DMS153 treated with DMSO at 0.1 percent for 48 hours (cell line): ENCODE measurements around the gene MED14.

Source experiments
- DNase-seq: peaks from one replicate; lab custom pipeline; 2025; ENCODE audit not compliant: unreplicated experiment; lab: John Stamatoyannopoulos, UW

MED14 gene

DNA sequence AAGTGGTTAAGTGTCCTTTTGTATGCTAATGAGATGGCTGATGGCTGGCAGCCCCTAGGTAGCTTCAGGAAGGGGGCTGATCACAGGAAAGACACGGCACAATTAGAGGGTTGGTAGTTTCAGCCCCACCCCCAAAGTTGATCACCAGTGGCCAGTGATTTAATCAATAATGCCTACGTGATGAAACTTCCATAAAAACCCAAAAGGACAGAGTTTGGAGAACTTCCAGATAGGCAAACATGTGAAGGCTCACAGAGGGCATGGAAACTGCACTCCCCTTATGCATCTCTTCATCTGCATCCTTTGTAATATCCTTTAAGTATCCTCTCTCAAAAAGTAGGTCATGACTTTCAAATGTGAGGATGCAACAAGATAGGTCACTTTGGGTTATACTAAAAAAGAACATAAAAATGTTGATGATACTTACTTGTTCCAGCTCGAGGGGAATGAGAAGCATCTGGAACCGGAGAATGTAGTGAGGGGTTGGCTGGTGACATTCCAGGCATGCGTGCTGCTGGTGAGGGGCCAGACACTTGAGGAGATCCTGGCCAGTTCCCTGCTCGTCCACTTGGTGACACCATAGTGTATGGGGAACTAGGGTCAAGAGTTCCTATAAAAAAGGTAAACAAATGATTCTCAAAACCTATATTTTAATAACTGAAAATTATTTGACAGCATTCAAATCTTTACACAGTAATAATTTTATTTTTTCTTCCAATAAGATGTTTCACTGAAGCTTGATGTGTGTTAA lies 71.3 kb downstream of the MED14 start:
- no peak for DNase-seq

DNA sequence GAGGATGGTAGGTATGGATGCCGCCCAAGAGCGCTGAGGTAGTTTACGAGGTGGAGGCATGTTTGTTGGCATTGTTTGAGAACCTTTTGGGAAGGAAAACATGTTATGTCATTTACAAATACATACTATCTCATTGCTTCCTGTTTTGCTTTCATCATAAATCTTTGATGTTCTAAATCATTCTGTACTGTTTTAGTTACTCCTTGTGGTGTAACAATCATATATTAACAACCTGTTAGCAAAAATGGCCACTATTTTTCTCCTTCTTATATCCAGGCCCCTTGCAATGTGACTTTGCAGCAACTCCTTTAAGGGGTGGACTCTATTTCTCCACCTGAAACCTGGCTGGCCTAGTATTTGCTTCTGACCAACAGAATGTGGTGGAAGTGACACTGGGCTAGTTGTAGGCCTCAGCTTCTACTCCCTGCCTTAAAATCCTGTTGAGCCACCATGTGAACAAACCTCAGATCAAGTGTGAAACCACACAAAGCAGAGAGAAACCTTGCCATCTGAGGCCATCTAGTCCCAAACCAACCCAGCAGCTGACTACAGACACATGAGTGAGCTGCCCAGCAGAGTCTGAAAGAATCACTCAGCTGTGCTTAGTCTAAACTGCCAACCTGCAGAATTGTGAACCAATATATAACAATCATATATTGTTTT lies 72.1 kb downstream of the MED14 start:
- DNase-seq = no peak

DNA sequence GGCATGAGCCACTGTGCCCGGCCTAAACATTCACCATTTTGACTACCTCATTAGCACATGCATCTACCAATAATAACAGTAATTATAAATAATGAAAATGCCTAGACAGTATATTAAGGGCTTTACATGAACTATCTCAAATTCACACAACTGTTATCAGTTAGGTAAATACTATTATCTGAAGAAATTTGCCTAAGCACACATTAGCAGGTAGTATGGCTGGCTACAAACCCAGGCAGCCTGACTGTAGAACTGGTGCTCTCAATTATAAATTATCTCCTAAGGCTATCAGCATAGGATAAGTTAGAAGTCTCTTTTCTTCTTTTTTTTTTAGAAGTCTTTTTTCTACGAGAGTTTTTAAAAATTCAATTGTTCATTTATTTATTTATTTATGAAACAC lies 73.9 kb downstream of the MED14 start:
- no peak for DNase-seq

DNA sequence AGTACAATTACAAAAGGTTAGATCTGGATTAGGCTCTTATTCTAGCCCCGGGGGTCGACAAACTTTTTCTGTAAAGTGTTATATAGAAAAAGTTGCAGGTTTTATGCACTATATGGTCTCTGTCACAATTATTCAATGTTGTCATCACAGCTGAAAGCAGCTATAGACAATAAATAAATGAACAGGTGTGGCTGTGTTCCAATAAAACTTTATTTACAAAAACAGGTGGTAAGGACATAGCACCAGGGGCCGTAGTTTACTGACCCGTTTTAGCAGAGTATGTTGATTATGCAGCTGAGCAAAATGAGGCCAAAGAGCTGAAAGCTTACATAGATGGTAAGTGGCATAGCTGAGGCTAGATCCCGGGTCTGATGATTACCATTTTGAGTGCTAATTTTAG lies 75.0 kb downstream of the MED14 start:
- DNase-seq = no peak

DNA sequence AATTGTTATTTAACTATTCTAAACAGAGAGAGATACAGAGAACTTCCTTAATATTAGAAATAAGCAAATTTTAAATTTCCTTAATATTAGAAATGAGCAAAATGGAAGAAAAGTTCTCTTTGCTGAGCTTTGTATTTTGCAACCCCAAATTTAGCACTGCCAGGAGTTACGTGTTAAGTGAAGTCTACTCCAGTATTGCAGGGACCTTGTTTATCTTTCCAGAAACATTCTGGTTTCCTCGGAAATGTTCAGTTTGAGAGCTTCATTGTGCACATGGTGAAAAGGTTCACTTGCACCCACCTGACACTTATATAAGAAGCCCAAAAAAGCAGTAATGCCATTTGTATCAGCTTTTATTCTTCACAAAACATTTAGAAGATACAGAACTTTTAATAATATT lies 81.8 kb downstream of the MED14 start:
- no peak for DNase-seq

DNA sequence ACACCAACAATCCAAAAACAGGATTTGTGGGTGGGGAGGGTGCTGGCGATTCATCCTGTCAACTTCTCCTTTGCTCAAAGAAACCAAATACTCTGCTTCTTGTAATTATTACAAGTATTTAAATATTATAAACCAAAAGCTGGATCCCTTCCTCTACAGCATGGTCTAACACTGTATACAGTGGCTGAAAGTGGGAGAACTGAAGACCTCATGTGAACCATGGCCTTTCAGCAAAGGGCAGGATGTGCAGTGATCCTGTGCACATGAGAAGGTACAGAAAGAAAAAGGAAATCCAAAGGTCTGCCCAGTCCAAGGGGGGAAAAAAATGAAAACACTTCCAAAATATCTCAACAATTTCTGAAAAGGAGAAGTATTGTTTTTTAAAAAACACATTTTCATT lies 82.7 kb downstream of the MED14 start:
- DNase-seq = no peak

DNA sequence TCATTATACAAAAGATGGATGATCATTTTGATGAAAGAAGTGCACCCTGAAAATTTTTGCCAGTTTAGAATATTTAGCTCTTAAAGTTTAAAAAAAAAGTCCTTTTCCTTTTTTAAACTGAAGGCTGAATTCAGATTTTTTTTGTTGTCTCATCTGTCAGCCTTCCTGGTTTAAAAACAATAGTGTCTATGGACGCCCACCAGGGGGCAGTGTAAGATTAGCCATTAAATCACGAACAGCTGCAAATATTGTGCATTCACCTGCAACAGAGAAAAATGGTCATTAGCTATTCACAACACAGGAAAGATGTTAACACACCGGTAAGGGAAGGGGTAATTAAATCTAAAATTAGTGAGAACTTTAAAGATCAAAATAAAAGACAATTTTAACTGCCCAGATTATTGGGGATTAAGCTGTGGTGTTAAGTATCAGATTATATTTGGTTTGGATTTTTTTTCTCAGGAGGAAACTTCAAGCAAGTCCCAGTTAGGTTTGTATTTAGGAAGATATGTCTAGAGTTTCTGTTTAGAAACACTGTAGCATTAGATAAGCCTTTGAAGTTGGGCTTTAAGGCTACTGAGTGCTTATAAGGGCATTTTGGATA lies 83.6 kb downstream of the MED14 start:
- DNase-seq = peak; percentile 36

DNA sequence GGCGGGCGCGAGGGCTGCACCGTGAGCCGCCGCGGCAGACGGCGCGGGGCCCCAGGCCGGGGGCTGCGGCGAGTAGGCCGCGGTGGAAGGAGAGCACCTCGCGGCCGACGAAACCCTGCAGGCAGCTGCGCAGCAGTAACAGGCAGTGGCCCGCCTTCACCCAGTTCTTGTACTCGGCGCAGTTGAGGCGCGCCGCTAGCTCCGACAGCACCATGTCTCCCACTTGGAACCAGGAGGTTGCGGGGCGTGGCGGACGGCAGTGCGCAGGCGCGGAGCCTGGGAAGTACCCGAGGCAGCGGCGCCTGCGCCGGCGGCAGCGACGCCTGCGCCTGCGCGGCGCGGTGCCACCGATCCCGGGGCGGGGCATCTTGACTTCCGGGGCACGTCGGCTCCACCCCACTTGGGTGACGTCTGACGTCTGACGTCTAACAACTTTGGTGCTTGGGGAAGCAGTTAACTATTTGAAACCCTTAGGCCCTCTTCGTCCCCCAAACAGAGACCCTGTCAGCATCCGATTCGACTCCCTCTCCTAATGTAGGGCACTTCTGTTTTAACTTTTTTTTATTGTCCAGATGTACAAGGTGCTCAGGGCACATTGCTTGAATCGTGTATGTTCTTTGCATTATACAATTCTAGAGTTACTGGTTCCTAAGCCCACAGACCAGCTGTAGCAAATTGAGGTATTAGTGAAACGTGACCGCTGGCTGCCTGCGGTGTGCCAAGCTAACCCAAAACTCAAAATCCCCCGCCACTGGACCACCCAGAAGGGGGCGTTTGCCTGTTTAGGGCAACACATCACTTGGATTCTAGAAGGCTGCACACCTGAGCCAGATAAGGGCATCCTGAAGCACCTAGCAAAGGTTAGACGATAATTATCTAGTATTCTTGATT lies 87.8 kb downstream of the MED14 start, which contains the start of gene CXorf38:
Gene CXorf38 (minus strand): TSS at position 255 of the 891 bp plus-strand sequence. CDS start 41 bp downstream, at position 214.
- peak; percentile 80 for DNase-seq

DNA sequence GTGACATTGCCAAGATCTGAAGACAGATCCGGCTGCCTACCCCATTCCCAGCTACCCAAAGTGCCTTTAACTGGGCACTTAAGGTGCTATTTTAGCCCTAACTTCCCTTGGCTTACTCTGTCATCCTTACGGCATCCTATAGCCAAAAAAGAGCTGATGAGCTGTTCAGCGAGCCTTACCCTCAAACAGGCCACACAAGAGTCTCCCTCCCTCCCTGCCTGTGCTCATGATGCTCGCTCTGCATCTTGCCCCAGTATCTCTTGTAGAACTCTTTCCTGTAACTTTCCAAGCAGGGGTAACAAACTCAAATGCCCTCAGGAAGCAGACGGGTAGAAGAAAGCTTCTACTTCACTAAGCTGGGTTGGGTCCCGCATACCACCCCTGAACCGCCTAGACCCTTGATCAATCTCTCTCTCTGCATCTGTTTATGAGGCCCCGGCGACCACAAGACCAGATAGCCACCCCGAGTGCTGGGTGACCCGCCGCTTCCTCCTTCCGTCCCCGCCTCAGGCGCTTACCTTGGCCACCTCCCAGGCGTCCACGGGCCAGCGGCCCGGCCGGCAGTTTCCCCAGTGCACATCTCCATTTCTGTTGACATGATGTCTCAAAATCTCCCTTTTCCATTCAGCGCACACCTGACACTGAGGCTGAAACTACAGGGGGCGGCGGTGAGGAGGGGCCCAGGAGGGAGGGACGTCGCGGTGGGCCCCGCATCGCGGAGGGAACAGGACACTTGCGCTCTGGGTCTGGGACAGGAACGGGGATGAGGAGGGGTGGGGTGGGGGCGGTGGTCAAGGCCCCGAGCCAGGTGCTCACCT lies 88.6 kb downstream of the MED14 start:
- DNase-seq = no peak

DNA sequence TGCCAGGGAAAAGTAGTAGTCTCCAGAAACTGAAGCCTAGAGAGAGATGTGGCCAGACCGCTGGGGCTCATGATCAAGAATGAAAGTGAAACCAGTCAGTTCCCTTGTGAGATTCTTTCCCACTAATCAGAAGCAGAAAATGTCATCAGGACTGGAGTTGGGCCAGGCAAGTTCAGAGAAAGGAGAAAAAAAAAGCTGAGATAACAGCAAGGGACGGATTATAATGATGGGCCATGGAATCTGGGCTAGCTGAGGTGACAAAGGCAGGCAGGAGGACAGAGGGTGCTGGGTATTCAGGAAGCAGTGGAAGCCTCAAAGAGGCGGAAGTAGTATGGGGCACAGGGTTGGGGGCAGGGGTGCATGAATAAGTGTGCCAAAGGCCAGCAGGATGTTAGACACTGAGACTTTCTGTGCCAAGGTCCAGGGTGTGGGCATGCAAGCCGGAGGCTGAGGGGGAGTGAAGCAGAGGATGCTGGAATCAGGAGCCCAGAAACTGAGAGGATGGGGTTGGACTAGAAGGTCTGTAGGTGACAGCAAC lies 90.5 kb downstream of the MED14 start:
- DNase-seq = peak; percentile 9

DNA sequence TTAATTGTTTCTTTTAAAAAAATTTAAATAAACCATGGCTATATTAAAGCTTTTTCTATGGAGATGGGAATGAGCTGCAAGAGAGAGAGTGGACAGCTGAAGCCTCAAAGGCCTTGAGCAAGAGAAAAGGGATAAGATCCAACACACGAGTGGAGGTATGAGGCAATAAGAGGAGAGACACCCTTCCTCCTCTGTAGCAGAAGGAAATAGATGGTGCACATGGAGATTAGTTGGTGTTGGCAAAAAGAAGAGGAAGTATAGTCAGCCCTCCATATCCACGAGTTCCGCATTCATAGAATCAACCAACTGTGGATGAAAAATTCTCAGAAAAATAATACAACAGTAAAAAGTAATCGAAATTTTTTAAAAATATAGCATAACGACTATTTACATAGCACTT lies 91.2 kb downstream of the MED14 start:
- no peak for DNase-seq

DNA sequence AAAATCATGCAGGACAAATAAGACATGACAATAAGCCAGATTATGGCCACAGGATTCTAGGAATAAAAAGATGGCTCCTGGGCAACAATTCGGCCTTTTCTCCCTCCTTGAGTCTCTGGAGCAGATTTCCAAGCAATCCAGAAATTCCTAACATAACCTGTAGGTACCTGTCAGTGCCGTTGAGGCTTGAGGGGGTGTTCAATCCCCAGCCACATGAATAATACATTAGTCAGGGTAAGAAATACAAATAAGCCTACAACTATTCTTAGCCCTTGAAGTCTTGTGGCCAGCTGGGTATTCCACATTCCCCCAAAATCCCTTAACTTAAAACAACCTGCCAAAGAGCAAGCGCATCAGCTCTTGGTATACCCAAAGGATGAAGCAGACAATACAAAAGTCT lies 97.7 kb downstream of the MED14 start:
- no peak for DNase-seq

DNA sequence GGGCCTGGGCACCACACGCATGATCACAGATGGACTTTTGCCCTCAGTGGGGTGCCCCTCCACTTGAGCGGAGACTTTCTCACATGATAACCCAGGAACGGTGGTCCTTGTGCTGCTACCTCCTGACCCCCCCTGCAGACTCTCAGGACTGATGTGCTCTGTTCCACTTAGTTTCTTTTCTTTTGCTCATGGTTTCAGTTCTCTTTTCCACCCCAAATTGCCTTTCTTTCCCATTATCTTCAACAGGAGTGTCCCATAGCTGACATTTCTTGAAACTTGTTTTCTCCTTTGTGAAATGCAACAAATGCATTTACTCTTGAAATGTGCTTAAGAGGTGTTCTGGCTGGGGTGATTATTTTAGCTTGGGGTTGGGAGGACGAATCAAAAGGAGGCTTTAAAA lies 103.1 kb downstream of the MED14 start:
- no peak for DNase-seq

DNA sequence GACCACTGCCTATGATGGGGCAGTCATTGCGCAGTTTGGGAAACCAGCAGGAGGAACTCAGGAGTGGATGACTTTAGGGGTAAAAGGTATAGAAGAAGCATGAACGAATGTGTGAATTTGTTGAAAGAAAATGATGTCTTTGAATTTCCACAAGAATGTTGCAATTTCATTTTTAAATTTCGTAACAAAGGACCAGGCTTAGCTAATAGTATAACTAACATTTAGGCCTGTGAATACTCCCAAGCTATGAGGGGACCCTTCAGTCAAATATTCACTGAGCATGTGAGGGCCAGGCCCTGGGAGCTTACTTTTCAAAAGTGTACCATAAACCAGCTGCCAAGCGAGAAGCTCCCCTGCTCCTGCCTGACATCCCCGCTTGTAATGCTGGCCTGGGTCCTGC lies 106.8 kb downstream of the MED14 start:
- no peak for DNase-seq

DNA sequence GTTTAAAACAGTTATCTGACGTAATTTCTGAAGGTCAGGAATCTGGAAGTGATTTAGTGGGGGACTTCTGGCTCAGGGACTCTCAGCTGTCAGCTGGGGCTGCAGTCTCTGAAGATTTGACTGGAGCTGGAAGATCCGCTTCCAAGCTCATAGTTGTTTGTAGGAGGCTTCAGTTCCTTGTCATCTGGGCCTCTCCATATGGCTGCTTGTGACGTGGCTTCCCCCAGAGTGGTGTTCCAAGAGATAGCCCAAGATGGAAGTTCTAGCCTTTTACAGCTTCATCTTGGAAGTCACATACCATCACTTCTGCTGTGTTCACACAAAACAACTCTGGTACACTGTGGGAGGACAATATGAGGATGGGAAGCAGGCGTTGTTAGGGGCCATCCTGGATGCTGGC lies 110.0 kb downstream of the MED14 start:
- no peak for DNase-seq

DNA sequence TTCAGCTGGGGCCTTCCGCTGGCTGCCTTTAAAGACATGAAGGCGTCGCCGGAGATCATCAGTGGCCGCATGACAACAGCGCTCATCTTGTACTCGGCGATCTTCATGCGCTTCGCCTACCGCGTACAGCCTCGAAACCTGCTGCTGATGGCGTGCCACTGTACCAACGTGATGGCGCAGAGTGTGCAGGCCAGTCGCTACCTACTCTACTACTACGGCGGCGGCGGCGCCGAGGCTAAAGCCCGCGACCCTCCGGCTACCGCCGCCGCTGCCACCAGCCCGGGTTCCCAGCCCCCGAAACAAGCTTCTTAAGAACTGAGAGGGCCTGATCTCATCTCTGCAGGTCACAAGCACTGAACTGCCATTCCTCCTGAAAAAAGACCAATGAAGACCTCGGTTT lies 111.7 kb downstream of the MED14 start:
- DNase-seq = no peak

DNA sequence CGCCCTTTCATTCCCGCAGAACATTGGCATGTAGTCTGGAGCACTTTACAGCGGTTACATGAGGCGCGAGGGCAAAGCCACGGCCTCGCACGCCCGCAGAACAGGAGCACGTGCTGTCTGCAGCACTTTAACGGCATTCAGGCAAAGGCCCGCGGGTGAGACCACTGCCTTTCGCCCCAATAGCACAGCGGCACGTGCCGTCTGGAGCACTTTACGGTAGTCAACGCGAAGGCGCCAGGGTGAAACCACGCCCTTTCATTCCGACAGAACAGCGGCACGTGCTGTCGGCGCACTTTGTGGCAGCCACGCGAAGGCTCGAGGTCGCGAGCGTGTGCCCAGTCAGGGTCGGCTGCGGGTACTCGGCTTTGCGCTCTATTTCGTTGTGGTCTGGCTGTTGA lies 112.2 kb downstream of the MED14 start, which contains the start of gene MPC1L:
Gene MPC1L (plus strand): TSS at position 290 of the 398 bp plus-strand sequence. CDS start 138 bp downstream, outside the sequence.
- DNase-seq = no peak

DNA sequence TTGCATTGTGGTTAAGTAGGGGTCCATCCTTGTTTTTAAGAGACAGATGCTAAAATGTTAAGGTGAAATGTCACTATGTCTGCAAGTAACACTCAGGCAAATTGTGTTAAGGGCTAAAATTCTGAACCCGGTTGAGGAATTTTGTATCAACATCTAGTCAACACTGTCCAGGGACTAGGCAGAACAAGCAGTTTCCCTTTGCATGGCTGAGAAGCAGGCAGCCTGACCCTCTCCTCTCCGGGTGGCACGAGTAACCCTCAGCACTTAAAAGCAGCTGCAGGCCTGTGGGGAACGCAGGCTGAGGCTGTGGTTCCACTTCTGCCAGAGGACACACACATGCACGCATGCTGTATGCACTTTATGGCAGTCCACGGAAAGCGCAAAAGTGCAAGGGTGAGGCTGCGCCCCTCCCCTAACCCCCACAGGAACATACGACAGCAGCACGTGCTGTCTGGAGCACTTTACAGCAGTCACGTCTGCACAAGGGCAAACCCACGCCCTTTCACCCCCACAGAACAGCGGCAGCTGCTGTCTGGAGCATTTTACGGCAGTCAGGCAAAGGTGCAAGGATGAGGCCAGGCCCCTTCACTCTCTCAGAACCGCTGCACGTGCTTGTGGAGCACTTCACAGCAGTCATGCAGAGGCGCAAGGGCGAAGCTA lies 112.7 kb downstream of the MED14 start:
- no peak for DNase-seq

DNA sequence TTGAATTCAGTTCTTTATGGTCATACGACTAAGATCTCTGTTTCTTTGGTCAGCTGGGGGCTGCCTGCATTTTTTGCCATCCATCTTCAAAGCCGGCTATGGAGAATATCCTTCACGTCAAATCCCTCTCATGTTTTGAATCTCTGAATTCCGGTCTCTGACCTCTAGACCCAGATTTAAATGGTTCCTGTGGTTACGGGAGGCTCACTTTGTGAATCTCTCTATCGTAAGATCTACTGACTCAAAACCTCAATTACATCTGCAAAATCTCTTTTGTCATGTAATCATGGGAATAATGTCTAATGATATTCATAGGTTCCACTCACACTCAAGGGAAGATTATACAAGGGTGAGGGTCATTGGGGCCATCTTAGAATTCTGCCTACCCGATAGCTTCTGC lies 117.8 kb downstream of the MED14 start:
- no peak for DNase-seq

DNA sequence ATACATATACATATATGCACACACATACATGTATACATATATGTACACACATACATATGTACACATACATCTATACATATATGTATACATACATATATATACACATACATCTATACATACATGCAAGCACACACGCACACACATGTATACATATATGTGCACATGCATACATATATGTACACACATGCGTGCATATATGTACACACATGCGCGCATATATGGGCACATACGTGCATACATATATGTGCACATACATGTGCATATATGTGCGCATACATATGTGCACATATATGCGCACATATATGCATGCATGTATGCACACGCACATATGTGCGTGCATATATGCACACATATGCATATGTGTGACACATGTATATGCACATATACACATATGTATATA lies 119.4 kb downstream of the MED14 start:
- DNase-seq = no peak
